Natural killer cell (primary cell): ENCODE data around the gene RAD9A. TPM values are rescaled to one million over a fixed set of nuclear protein-coding genes. Genes with fewer than 3 reads are reported as not detected.

ENCODE experiments used
- ATAC-seq, 3 donors: fragments of 150-1000 bp in 2 of 3; fragments of 200-7000 bp in 1 of 3; cut with Tn5 transposase; 1 replicate in 1 of 3; 2 replicates in 2 of 3; pipeline ENCODE4 v1.10.0; 2021; ENCODE audit warnings: mild to moderate bottlenecking in 2 of 3, moderate library complexity in 2 of 3
- DNase-seq, 2 donors: peaks; one replicate each; pipeline versions ENCODE4 v3.0.0 to v3.0.0-alpha.2; 2013 to 2021; ENCODE audit warnings: mixed read lengths in 1 of 2
- H3K27ac ChIP-seq: one replicate; pipeline ENCODE4 v1.5.1; 2013; ENCODE audit warnings: mild to moderate bottlenecking, low read length
- H3K27me3 ChIP-seq: one replicate; pipeline ENCODE4 v1.6.1; 2013; ENCODE audit warnings: low read length; ENCODE audit not compliant: control insufficient read depth, insufficient read depth
- H3K36me3 ChIP-seq: one replicate; pipeline ENCODE4 v1.6.1; 2013; ENCODE audit warnings: low read length; ENCODE audit not compliant: control insufficient read depth, insufficient read depth
- H3K4me1 ChIP-seq: one replicate; pipeline ENCODE4 v1.6.1; 2013; ENCODE audit warnings: low read length; ENCODE audit not compliant: control insufficient read depth, insufficient read depth
- H3K4me3 ChIP-seq: one replicate; pipeline ENCODE4 v1.5.1; 2013; ENCODE audit warnings: low read length
- H3K9me3 ChIP-seq: one replicate; pipeline ENCODE4 v1.6.1; 2013; ENCODE audit warnings: low read length; ENCODE audit not compliant: control insufficient read depth, insufficient read depth
- H3K27ac Mint-ChIP-seq, 2 donors: one replicate each; pipeline ENCODE4 v1.8.0; 2022; ENCODE audit warnings: mild to moderate bottlenecking in 2 of 2, mixed read lengths in 2 of 2, moderate library complexity in 1 of 2
- H3K27me3 Mint-ChIP-seq, 2 donors: one replicate each; pipeline ENCODE4 v1.8.0; 2022; ENCODE audit warnings: low read depth in 2 of 2, mixed read lengths in 2 of 2
- H3K36me3 Mint-ChIP-seq: one replicate; pipeline ENCODE4 v1.8.0; 2022; ENCODE audit warnings: mixed read lengths
- H3K4me1 Mint-ChIP-seq, 2 donors: one replicate each; pipeline ENCODE4 v1.8.0; 2022; ENCODE audit warnings: mixed read lengths in 2 of 2
- H3K4me3 Mint-ChIP-seq: one replicate; pipeline ENCODE4 v1.8.0; 2022; ENCODE audit warnings: mild to moderate bottlenecking, moderate library complexity, mixed read lengths
- H3K9me3 Mint-ChIP-seq, 2 donors: one replicate each; pipeline ENCODE4 v1.8.0; 2022; ENCODE audit warnings: mixed read lengths in 2 of 2
- WGBS: methylation state at CpG from one replicate; pipeline ENCODE4 v1.1.7; 2013; ENCODE audit warnings: missing lambda C conversion rate; ENCODE audit not compliant: insufficient coverage; 5-methylcytosine and 5-hydroxymethylcytosine counted together
- intact Hi-C: fragments of 100-400 bp; cut with micrococcal nuclease; formaldehyde crosslinking; loops from one replicate; pipeline ENCODE4 v1.14.2; 2022
- total RNA-seq, 4 donors: library from RNA; stranded (reverse); fragments of 120-200 nt in 1 of 4; gene quantifications; one replicate each; pipeline versions ENCODE4 v1.2.3 to v1.2.4, GENCODE V29; 2013 to 2022
- TF ChIP-seq, protein P1 (sequence below): fragments of 200-600 bp; IDR thresholded peaks from one replicate; pipeline ENCODE4 v1.8.0; 2022; ENCODE audit warnings: antibody characterized with exemption

The RAD9A gene
- total RNA-seq, 3 donors from 2014 or later (not counting 1 experiment from before 2014, with no cell fraction given), result 30.2 to 47.1 (median 37.3) TPM

DNA sequence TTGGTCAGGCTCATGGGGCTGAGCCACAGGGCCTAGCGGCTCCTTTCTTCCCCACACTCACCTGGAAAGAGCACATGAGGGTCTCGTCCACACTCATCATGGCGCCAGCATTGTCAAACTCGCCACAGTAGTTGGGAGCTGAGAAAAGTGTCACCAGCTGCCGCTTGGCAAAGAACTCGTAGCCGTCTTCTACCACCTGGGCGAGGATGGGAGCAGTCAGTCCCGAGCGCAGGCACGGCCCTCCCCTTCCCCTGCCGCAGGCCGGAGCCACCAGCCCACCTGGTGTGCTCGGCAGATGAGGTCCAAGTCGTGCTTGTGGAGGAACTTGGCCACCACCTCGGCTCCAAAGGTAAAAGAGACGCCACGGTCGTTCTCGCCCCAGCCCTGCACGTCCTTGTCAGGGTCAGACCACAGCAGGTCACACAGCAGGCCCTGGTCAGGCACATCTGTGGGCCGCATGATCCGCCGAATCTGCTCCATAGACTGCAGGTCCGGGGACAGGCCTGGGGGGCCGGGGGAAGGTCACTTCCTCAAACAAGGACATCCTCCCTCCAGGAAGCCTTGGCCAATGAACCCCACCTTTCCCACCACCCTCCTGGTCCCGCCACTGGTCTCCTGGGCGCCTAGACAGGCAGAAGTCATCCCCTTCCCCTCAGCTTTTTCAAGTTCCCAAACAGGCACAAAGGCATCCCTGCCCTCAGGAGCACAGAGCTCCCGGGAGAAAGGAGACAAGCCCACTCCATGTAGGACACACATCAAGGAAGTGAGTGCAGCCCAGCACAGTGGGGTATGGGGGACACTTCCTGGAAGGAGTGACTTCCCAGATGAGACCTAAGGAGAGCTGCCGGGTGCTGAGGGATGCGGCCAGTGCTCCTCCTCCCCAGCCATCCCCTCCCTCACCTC lies 7.1 kb downstream of the RAD9A start:
- Mint-ChIP-seq H3K4me3 (peak overlapping the region; percentile 47), H3K4me1 (peaks cover 23 to 39% of the 10 kb centered on the region in 2 donors), H3K27ac (no peak overlapping the region), H3K36me3 (no peaks in the 10 kb centered on the region), H3K9me3 (no peaks in the 10 kb centered on the region), H3K27me3 (no peaks in the 10 kb centered on the region)
- peaks cover 50% of the 10 kb centered on the region for H3K36me3 ChIP-seq
- no peak for ATAC-seq
- H3K4me3 ChIP-seq, result no peak overlapping the region
- no peak for DNase-seq
- TF ChIP-seq, protein P1, sequence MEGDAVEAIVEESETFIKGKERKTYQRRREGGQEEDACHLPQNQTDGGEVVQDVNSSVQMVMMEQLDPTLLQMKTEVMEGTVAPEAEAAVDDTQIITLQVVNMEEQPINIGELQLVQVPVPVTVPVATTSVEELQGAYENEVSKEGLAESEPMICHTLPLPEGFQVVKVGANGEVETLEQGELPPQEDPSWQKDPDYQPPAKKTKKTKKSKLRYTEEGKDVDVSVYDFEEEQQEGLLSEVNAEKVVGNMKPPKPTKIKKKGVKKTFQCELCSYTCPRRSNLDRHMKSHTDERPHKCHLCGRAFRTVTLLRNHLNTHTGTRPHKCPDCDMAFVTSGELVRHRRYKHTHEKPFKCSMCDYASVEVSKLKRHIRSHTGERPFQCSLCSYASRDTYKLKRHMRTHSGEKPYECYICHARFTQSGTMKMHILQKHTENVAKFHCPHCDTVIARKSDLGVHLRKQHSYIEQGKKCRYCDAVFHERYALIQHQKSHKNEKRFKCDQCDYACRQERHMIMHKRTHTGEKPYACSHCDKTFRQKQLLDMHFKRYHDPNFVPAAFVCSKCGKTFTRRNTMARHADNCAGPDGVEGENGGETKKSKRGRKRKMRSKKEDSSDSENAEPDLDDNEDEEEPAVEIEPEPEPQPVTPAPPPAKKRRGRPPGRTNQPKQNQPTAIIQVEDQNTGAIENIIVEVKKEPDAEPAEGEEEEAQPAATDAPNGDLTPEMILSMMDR, result no peak
- no peaks in the 10 kb centered on the region for H3K9me3 ChIP-seq
- intact Hi-C loops, result no loop called here
- H3K4me1 ChIP-seq, result peaks cover 70% of the 10 kb centered on the region
- 88% methylated on average over 31 of the region's 31 CpGs for WGBS
- no peaks in the 10 kb centered on the region for H3K27me3 ChIP-seq
- H3K27ac ChIP-seq, result no peak overlapping the region

DNA sequence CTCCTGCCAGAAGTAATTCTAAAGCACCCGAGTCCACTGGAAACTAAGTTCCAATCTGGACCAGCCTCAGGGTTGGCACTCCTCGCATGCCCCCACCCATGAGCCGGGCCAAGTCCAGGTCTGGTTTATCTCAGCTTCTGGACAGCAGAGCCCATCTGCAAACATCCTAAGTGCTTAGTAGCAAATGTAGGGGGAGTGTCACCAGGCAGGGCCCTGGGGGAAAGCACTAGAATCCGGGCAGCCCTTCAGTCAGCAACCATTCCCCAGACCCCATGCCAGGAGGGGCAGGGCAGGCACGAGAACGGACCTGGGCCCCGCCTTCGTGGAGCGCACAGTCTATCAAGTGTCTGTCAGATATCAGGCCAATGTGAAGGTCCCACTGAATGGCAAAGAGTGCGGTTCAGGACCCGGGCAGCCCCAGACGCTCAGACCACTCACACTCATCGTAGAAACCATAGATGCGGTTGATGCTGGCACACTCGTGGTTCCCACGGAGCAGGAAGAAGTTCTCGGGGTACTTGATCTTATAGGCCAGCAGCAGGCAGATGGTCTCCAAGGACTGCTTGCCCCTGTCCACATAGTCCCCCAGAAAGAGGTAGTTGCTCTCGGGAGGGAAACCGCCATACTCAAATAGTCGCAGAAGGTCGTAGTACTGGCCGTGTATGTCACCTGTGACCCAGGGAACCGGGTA lies 8.6 kb downstream of the RAD9A start:
- Mint-ChIP-seq H3K4me1 (peaks cover 33 to 52% of the 10 kb centered on the region in 2 donors), H3K27ac (peak overlapping the region; percentile 84 to 96), H3K9me3 (no peaks in the 10 kb centered on the region), H3K27me3 (no peaks in the 10 kb centered on the region), H3K4me3 (peak overlapping the region; percentile 88), H3K36me3 (no peaks in the 10 kb centered on the region)
- 42% methylated on average over 23 of the region's 23 CpGs for WGBS
- Histone ChIP-seq H3K27me3 (no peaks in the 10 kb centered on the region), H3K27ac (peak overlapping the region; percentile 60), H3K9me3 (no peaks in the 10 kb centered on the region), H3K4me1 (peaks cover 85% of the 10 kb centered on the region), H3K4me3 (peak overlapping the region; percentile 69), H3K36me3 (peaks cover 52% of the 10 kb centered on the region)
- DNase-seq (peak in 1 of 2 donors; percentile 41), ATAC-seq (no peak)
- intact Hi-C loops, result loop anchor here (5.0 kb wide), 3 partner anchors 67 to 107 kb away; partner anchors contain the start of genes AIP, CDK2AP2, PITPNM1 and TMEM134
- TF ChIP-seq, protein P1, result no peak

DNA sequence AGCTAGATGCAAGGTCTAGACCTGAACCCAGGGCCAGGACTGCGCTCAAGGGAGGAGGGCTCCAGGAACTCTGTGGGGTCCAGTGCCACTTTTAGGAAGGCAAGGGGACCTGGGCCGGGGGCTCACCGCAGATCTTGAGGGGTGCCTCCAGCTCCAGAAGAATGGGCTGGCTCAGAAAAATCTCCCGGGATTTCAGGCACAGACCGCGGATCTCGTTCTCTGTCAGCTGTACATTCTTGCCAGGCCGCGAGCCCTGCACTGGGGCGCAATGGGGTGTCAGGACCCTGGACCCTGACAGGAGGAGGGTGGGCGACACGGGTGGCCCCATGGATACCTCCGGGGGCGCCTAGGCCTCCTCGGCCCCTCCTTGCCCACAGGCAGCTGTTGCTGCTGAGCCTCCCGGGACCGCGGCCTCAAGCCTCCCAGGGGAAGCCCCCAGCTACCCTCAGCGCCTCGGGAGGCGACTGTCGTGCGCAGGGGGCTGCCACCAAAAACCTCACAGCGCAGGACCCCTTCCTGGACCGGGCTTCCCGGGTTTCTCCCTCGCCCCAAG lies 9.2 kb downstream of the RAD9A start:
- no peaks in the 10 kb centered on the region for H3K9me3 Mint-ChIP-seq
- H3K27me3 Mint-ChIP-seq, result no peaks in the 10 kb centered on the region
- H3K36me3 ChIP-seq, result peaks cover 52% of the 10 kb centered on the region
- no peaks in the 10 kb centered on the region for H3K36me3 Mint-ChIP-seq
- peak overlapping the region; percentile 88 for H3K4me3 Mint-ChIP-seq
- H3K9me3 ChIP-seq, result no peaks in the 10 kb centered on the region
- WGBS, result 5% methylated on average over 27 of the region's 27 CpGs
- ATAC-seq (peak; percentile 1 to 17 (median 4)), DNase-seq (no peak)
- H3K4me3 ChIP-seq, result peak overlapping the region; percentile 69
- TF ChIP-seq, protein P1, result no peak
- intact Hi-C loops, result loop anchor here (5.0 kb wide), 3 partner anchors 66 to 106 kb away; partner anchors contain the start of genes AIP, CDK2AP2, PITPNM1 and TMEM134
- H3K27ac Mint-ChIP-seq, result peak overlapping the region; percentile 84 to 96
- H3K27ac ChIP-seq, result peak overlapping the region; percentile 60
- peaks cover 91% of the 10 kb centered on the region for H3K4me1 ChIP-seq
- H3K27me3 ChIP-seq, result no peaks in the 10 kb centered on the region
- H3K4me1 Mint-ChIP-seq, result peaks cover 38 to 58% of the 10 kb centered on the region in 2 donors
